ENCODE results near the gene NLGN3.

- no peak for TF ChIP-seq CTCF (IDR thresholded peaks at IDR 0.05)
- TF ChIP-seq EP300 (IDR thresholded peaks at IDR 0.05) = no peak
Measured at GRCh38 chrX:71214604-71215337, 70.1 kb downstream of the NLGN3 start.
